ENCODE data around the gene RNGTT. TPM values are rescaled to one million over a fixed set of nuclear protein-coding genes. Genes with fewer than 3 reads are reported as not detected.

Gene RNGTT
- total RNA-seq, 2 experiments from 2014 or later: 19.9 to 25.1 TPM

DNA sequence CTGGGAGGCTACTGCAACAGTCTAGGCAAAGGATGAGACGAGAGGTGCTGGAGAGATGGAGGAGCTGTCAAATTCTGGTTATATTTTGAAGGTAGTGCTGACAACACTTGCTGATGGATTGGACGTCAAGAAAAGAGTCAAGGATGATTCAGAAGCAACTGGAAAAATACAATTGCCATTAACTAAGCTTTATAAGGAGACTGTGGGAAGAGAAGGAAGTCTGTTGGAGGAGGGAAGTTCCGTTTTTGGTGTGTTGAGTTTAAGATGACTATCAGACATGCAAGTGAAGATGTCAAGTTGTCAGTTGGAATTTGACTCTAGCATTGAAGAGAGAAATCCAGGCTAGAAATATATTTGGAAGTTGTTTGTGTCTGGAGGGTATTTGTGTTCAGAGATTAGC lies 358.1 kb downstream of the RNGTT start:
- Mint-ChIP-seq H3K4me1 (no peaks in the 10 kb centered on the region), H3K36me3 (peaks cover 6% of the 10 kb centered on the region)
- no peak for ATAC-seq

DNA sequence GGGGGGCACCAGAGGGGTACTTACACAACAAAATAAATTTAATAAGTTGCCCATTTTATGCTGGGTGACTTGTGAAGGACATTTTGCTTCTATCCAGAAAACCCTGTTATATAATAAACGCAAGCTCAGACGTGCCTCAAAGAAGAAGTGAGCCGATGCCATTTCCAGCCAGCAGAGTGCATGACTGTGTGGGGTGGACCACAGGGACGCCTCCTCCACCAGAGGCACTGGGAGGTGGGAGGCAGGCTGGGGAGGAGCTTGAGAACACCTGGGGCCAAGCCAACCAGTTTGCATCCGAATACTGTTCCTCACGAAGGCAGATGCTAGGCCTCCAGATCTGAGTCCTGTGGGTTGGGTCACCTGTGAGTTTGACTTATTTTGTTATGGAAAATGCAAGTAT lies 363.8 kb downstream of the RNGTT start:
- DNase-seq (no peak), ATAC-seq (no peak)
- Mint-ChIP-seq H3K27me3 (no peaks in the 10 kb centered on the region), H3K27ac (no peak overlapping the region), H3K4me1 (no peaks in the 10 kb centered on the region), H3K9me3 (ENCODE audit: low read depth) (no peaks in the 10 kb centered on the region), H3K36me3 (no peaks in the 10 kb centered on the region), H3K4me3 (no peak overlapping the region)
- CTCF ChIA-PET: no interaction called here

More for the DNA sequence above, 358.1 kb downstream of the RNGTT start:
- Mint-ChIP-seq H3K4me3 (no peak overlapping the region), H3K27me3 (no peaks in the 10 kb centered on the region), H3K9me3 (ENCODE audit: low read depth) (peaks cover 5% of the 10 kb centered on the region), H3K27ac (no peak overlapping the region)
- CTCF ChIA-PET: no interaction called here
- no peak for DNase-seq

DNA sequence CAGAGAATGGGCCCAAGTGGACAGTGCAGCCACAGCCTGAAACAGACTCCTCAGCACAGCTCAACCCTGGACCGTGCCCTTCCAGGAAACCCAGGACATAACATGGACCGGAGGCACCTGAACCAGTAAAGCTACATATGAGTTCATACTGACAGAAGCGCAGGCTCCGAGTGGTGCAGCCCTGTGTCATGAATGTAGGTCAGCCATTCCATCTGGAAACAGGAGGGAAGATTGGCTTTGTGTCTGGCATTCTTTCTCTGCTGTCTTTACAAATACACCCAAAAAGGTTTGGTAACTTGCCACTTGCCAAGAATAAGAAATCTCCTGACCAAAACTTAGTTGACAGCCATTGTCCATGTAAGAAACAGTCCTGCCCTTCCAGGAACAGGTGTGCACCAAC lies 366.6 kb downstream of the RNGTT start:
- Mint-ChIP-seq H3K4me1 (no peaks in the 10 kb centered on the region), H3K27me3 (no peaks in the 10 kb centered on the region), H3K36me3 (no peaks in the 10 kb centered on the region), H3K27ac (no peak overlapping the region), H3K9me3 (ENCODE audit: low read depth) (peaks cover 4% of the 10 kb centered on the region), H3K4me3 (no peak overlapping the region)
- ATAC-seq: no peak
- DNase-seq: no peak
- CTCF ChIA-PET: no interaction called here

DNA sequence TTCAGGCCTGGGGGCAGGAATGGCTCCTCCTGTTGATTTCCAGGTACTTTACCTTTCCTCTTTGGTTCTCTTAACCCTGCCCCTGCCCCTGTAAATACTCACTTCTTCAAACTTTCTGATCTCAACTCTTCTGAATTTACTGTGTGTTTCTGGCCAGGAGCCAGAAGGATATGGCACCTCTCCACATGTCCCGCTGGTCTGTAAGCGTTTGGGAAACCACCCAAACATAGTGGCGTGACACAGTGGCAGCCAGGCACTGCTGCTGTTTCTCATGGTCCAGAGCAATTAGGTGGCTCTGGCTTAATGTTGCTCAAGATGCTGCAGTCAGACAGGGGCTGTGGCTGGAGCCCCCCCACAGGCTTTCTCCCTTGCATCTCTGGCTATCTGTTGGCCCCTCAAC lies 374.5 kb downstream of the RNGTT start:
- CTCF ChIA-PET: no interaction called here
- no peak for ATAC-seq
- Mint-ChIP-seq H3K4me1 (no peaks in the 10 kb centered on the region), H3K9me3 (ENCODE audit: low read depth) (peaks cover 4% of the 10 kb centered on the region), H3K36me3 (no peaks in the 10 kb centered on the region), H3K4me3 (no peak overlapping the region), H3K27me3 (peaks cover 8% of the 10 kb centered on the region), H3K27ac (no peak overlapping the region)
- no peak for DNase-seq

DNA sequence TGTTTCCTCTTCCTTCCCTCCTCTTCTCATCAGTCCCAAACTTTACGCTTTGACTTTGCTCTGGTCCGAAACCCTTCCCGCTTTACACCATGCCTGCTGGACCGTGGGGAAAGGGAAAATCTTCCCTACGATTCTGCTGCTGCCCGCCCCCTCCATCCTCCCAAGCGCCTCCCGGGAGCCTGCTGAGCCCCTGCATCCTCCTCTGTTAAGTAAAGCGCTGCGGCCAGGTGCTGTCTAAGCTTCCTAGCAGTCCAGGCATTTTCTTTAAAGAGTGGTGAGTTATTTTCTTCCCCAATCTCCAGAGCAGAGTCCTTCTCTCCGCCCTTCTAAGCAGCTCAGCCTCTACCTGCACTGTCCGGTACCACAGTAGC lies 376.3 kb downstream of the RNGTT start:
- CTCF ChIA-PET: no interaction called here
- Mint-ChIP-seq H3K27me3 (peaks cover 10% of the 10 kb centered on the region), H3K4me3 (no peak overlapping the region), H3K4me1 (no peaks in the 10 kb centered on the region), H3K36me3 (no peaks in the 10 kb centered on the region), H3K27ac (no peak overlapping the region), H3K9me3 (ENCODE audit: low read depth) (no peaks in the 10 kb centered on the region)
- DNase-seq (no peak), ATAC-seq (no peak)

DNA sequence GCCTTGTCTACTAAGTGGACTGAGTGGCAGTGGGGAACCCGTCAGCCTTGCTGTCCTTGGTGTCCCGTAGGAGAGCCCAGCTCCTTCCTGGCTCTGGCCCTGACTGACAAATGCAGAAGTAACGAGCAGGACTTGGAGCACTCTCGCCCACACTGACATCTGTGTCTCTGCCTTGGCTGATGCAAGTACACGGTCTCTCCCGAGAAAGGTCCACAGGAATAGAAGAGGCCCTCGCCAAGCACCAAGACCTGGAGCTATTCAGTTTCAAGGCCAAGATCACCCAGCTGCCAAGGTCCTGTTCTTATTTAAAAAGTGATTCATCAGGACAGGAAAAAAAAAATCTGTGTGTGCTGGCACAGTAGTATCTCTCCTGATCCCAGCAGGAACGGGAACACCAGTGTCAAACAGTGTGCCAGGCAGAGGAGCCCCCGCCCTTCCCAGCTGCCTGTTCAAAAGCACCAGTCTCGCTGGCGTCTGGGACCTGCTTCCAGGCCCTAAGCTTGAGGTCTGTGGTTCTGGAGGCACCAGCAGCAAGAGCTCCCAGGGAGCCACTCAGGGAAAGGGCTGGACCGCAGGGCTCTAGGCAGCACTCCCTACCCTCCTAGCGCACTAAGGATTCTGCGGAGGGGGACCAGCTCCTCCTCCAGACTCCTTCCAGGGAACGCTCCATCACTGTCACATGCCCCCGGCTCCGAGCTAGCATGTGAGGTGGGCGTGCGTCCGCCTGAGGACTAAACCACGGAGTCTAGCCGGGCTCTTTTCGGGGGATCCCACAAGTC lies 376.9 kb downstream of the RNGTT start:
- H3K36me3 Mint-ChIP-seq: no peaks in the 10 kb centered on the region
- H3K27ac Mint-ChIP-seq: no peak overlapping the region
- no peaks in the 10 kb centered on the region for H3K4me1 Mint-ChIP-seq
- H3K27me3 Mint-ChIP-seq: peaks cover 10% of the 10 kb centered on the region
- no peak overlapping the region for H3K4me3 Mint-ChIP-seq
- no peaks in the 10 kb centered on the region for H3K9me3 Mint-ChIP-seq (ENCODE audit: low read depth)
- no peak for ATAC-seq
- CTCF ChIA-PET: no interaction called here
- DNase-seq: no peak

DNA sequence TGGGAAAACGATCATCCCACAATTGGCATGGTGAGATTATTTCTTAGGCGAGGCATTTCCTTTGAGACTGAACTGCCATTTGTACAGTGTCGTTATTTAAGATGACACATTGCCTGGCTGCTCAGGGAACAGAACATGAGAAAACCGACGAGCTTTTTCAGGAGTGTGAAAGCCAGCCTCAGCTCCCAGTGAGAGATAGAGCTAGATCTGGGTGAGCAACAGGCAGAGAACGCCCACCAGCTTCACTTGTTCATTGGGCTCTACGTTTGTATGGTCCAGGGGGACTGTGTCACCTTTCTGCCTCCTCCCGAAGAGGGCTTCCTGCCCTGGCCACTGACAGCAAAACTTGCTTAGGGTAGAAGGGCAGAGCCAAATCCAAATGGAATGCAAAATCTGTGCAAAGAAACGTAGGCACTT lies 378.1 kb downstream of the RNGTT start:
- CTCF ChIA-PET: no interaction called here
- H3K9me3 Mint-ChIP-seq (ENCODE audit: low read depth): no peaks in the 10 kb centered on the region
- no peaks in the 10 kb centered on the region for H3K4me1 Mint-ChIP-seq
- H3K27me3 Mint-ChIP-seq: peaks cover 10% of the 10 kb centered on the region
- DNase-seq (no peak), ATAC-seq (no peak)
- H3K36me3 Mint-ChIP-seq: no peaks in the 10 kb centered on the region
- H3K4me3 Mint-ChIP-seq: no peak overlapping the region
- no peak overlapping the region for H3K27ac Mint-ChIP-seq

DNA sequence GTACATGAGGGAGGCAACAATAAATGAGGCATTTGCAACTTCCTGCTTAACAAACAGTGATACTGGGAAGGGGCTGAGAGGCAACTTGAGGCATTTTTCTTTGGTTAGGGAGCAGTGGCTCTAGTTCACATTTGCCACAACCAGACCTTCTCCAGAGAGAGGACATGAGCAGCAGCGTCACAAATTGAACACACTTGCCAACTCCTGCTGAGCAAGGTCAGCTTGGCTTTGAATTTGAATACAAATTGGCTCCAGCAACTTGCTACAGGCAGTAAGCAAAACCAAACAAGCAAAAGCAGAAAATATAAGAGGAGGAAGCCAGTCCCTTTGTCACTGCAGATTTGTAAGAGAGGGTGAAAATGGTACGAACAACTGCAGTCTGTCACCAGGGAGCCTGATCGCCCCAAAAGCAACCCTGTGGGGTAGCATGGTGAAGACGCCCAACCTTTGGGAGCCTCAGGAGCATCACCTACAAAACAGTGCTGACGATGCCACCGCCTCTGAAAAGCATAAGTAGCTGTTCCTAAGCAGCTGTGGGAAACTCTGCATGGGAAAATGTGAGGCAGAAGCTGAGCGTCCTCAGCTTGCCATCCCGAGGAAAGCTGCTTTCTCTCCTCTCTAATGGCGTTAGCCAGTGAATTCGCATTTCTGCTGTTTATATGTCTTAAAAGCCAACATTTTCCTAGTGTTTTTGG lies 378.7 kb downstream of the RNGTT start:
- no peak for ATAC-seq
- Mint-ChIP-seq H3K27ac (no peak overlapping the region), H3K9me3 (ENCODE audit: low read depth) (no peaks in the 10 kb centered on the region), H3K4me3 (no peak overlapping the region), H3K36me3 (no peaks in the 10 kb centered on the region), H3K4me1 (no peaks in the 10 kb centered on the region), H3K27me3 (peaks cover 10% of the 10 kb centered on the region)
- no peak for DNase-seq
- CTCF ChIA-PET: no interaction called here

DNA sequence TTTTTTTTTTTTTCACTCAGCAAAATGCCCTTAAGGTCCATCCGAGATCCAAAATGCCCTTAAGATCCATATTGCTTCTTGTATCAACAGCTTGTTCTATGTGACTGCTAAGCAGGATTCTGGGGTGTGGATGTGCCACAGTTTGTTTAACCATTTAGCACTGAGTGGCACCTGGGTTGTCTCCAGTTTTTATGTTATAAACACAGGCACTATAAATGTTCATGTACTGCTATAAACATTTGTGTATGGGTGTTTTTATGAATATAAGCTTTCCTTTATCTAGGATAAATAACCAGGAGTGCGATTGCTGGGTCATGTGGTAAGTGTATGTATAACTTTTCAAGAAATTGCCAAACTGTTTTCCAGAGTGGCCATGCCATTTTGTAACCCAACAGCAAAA lies 386.0 kb downstream of the RNGTT start:
- CTCF ChIA-PET: no interaction called here
- Mint-ChIP-seq H3K4me3 (no peak overlapping the region), H3K27me3 (peaks cover 4% of the 10 kb centered on the region), H3K9me3 (ENCODE audit: low read depth) (no peaks in the 10 kb centered on the region), H3K36me3 (no peaks in the 10 kb centered on the region), H3K4me1 (no peaks in the 10 kb centered on the region), H3K27ac (no peak overlapping the region)
- DNase-seq (no peak), ATAC-seq (no peak)

DNA sequence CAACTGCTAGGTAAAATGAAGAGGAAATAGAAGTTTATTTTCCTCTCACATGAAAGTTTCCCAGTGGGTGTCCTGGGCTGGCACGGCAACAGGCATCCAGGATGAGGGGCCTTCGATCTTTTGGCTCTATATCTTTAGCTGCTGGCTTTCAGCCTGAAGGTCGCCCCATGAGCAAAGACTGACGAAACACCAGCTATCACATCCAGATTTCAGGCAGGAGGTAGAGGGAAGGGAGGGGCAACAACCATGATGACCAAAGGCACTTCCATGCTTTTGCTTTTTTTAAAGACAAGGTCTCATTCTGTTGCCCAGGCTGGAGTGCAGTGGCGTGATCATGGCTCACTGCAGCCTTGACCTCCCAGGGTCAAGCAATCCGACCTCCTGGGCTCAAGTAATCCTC lies 387.9 kb downstream of the RNGTT start:
- Mint-ChIP-seq H3K4me1 (no peaks in the 10 kb centered on the region), H3K4me3 (no peak overlapping the region), H3K9me3 (ENCODE audit: low read depth) (no peaks in the 10 kb centered on the region), H3K27me3 (peaks cover 3% of the 10 kb centered on the region), H3K36me3 (no peaks in the 10 kb centered on the region), H3K27ac (no peak overlapping the region)
- DNase-seq: no peak
- CTCF ChIA-PET: no interaction called here
- no peak for ATAC-seq

DNA sequence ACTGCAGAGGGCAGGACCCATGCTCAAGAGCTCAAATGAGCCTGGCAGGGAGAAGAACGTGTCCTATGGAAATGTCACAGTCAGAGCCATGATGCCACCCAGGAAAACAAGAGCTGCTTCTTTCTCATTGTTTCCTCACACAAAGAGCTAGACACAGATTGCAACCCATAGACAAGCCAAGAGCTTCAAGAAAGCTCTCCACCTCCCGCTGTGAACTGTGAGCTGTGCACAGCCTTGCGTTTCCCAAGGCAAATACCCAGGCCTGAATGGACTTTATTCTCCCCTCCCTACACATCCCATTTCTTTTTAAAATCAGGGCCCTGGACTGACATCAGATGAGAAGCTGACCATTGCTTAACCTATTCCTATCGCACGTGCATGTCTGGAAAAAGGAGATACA lies 388.8 kb downstream of the RNGTT start:
- H3K27me3 Mint-ChIP-seq: peaks cover 3% of the 10 kb centered on the region
- H3K4me1 Mint-ChIP-seq: no peaks in the 10 kb centered on the region
- DNase-seq: no peak
- CTCF ChIA-PET: no interaction called here
- H3K4me3 Mint-ChIP-seq: no peak overlapping the region
- H3K36me3 Mint-ChIP-seq: no peaks in the 10 kb centered on the region
- no peak overlapping the region for H3K27ac Mint-ChIP-seq
- ATAC-seq: no peak
- H3K9me3 Mint-ChIP-seq (ENCODE audit: low read depth): no peaks in the 10 kb centered on the region

DNA sequence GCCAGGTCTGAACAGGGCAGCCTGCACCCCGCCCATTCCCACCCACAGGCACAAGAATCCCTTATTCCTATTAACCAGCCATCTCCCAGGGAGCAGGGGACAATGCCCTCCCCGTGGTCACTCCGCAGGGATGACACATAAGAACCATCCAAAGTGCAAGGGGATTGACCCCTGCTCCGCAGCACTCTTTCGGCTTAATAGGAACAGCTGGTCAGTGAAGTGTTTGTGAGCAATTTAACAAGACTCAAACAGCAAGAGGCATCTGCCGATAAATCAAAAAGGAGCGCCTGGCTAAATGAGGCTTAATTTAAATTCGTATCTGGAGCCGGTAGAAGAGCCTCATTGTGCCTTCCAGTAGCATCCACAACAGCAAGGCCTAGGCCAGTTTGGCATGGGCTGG lies 389.4 kb downstream of the RNGTT start:
- Mint-ChIP-seq H3K4me3 (no peak overlapping the region), H3K27me3 (no peaks in the 10 kb centered on the region), H3K27ac (no peak overlapping the region), H3K9me3 (ENCODE audit: low read depth) (no peaks in the 10 kb centered on the region), H3K36me3 (no peaks in the 10 kb centered on the region), H3K4me1 (no peaks in the 10 kb centered on the region)
- DNase-seq (no peak), ATAC-seq (no peak)
- CTCF ChIA-PET: no interaction called here

DNA sequence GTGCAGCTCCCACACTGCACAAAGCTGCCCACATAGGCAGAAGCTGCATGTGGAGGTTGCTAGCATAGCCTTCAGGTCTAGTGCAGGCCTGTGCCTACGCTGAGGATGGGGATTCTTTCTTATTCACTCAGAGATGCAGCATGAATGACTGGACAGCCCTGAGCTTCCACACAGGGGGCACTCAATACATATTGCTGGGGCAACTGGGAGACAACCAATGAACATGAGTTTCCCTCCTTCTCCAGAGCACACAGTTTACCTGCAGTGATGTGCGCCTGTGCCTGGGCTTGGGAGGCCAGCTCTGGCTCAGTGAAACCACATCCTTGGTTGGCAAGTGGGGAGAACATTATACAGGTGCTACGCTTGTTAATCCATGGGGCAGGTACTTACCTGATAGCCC lies 389.9 kb downstream of the RNGTT start:
- CTCF ChIA-PET: no interaction called here
- Mint-ChIP-seq H3K9me3 (ENCODE audit: low read depth) (no peaks in the 10 kb centered on the region), H3K36me3 (no peaks in the 10 kb centered on the region), H3K4me1 (no peaks in the 10 kb centered on the region), H3K27me3 (no peaks in the 10 kb centered on the region), H3K27ac (no peak overlapping the region), H3K4me3 (no peak overlapping the region)
- DNase-seq (no peak), ATAC-seq (no peak)

DNA sequence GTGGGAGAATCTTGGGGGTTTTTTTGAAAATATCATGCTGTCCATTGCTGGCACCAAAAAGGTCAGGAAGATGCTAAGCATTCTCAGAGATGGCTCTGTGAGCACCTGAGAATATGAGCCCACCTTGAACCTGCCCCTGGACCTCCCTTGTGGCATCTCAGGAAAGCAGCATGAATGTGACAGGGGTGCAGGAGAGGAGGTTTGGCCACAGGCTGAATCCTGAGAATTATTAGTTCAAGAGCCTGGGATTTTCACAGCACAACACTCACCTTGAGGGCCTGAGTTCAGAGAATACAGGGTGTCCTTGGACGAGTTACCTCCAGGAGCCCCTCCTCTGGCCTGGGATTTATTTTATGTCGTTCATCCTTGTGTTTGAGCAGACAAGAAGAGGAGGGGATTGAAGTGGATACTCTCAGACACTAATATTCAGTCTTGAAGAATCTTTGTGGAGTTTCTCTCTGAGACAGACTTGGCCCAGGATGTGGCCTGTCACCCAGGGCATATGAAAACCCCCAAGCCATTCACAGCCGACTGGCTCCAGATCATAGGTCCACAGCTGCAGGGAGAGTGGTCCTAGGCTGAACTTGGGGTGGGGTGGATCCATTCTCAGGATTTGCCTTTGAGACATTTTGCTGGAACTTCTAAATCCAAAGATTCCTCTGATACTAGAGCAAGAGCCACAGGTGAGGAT lies 390.8 kb downstream of the RNGTT start:
- H3K9me3 Mint-ChIP-seq (ENCODE audit: low read depth): no peaks in the 10 kb centered on the region
- ATAC-seq: no peak
- CTCF ChIA-PET: no interaction called here
- H3K27me3 Mint-ChIP-seq: no peaks in the 10 kb centered on the region
- no peak overlapping the region for H3K4me3 Mint-ChIP-seq
- no peak for DNase-seq
- no peaks in the 10 kb centered on the region for H3K4me1 Mint-ChIP-seq
- H3K27ac Mint-ChIP-seq: no peak overlapping the region
- no peaks in the 10 kb centered on the region for H3K36me3 Mint-ChIP-seq
